ENCODE results near the gene MICU1.

MICU1 gene

DNA sequence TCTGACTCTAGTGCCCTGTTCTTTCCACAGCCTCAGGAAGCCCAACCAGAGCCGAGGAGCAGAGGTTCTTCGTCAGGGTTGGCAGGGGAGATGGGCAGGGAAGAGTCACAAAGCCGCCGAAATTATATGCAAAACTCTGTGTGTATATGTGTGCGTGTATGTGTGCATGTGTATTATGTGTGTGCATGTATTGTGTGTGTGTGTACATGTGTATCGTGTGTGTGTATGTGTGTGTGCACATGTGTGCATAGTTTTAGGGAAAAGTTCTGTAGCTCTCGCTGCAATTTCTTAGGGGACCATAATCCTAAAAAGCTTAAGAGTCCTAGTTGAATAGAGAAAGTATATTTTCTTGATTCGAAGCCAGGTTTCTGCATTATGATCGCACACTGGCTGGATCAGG lies 288.2 kb downstream of the MICU1 start:
- H3K4me1 ChIP-seq = peaks cover 8% of the 10 kb centered on the region
- in situ Hi-C loops (cut with MboI; ENCODE audit: low sequenced_read_pairs) = loop anchor here (10.0 to 25.0 kb wide), 2 partner anchors 425 to 1023 kb away; partner anchors contain the start of gene SLC29A3
- peaks cover 51% of the 10 kb centered on the region for H3K36me3 ChIP-seq (replicated peaks)

GRCh38 chr10:72337039-72337629 lies 288.7 kb downstream of the MICU1 start:
- Histone ChIP-seq H3K4me1 (peaks cover 8% of the 10 kb centered on the region), H3K36me3 (replicated peaks) (peaks cover 51% of the 10 kb centered on the region), H3K27me3 (ENCODE audit: low read depth) (no peaks in the 10 kb centered on the region), H3K9me3 (no peaks in the 10 kb centered on the region), H3K4me3 (no peak overlapping the region)
- peak; percentile 44 to 87 for DNase-seq (ENCODE audit: low spot score in 2 of 2)
- in situ Hi-C loops (cut with MboI; ENCODE audit: low sequenced_read_pairs) = loop anchor here (10.0 to 25.0 kb wide), 2 partner anchors 425 to 1022 kb away; partner anchors contain the start of gene SLC29A3

More for the DNA sequence above, 288.2 kb downstream of the MICU1 start:
- no peaks in the 10 kb centered on the region for H3K27me3 ChIP-seq (ENCODE audit: low read depth)
- no peak overlapping the region for H3K4me3 ChIP-seq
- DNase-seq (ENCODE audit: low spot score in 2 of 2) = no peak
- H3K9me3 ChIP-seq = no peaks in the 10 kb centered on the region

DNA sequence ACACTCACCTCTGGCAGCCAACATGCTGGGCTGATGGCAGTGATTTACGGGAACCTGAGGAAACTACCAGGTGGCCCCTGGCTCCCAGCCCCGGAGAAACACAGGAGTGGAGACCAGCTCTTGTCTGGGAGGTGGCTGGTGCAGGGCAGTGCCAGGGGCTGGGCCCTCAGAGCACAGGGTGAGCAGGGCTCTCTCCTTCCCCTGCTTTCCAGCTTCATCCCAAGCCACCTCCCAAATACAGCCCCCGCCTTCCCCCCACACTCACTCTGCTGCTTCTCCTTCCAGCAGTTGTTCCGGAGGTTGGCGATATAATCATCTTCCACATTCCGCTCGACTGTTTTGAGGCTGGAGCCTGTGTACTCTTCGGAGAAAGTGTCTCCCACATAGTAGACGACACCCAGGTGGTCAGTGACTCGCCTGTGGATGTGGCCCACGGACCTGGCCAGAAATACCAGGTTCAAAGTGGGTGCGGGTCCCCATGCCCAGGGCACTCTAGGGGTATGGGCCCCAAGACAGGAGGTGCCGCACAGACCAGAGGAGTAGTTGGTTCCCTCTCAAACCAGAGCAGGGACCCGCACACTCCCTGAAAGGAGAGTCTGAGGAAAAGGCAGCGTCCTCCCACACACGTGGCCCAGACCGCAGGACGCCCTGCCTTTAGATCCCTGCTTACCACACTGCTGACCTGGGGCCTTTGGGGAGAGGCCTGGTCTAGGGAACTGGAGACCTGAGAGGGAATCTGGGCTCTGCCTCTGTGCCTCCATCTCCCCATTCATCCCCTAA lies 289.4 kb downstream of the MICU1 start:
- in situ Hi-C loops (cut with MboI; ENCODE audit: low sequenced_read_pairs) = loop anchor here (10.0 to 25.0 kb wide), 2 partner anchors 424 to 1022 kb away; partner anchors contain the start of gene SLC29A3
- peaks cover 8% of the 10 kb centered on the region for H3K4me1 ChIP-seq

GRCh38 chr10:72335394-72336258 lies 290.3 kb downstream of the MICU1 start:
- Histone ChIP-seq H3K4me3 (no peak overlapping the region), H3K27me3 (ENCODE audit: low read depth) (no peaks in the 10 kb centered on the region), H3K4me1 (peaks cover 8% of the 10 kb centered on the region), H3K36me3 (replicated peaks) (peaks cover 45% of the 10 kb centered on the region), H3K9me3 (no peaks in the 10 kb centered on the region)
- in situ Hi-C loops (cut with MboI; ENCODE audit: low sequenced_read_pairs) = loop anchor here (10.0 to 25.0 kb wide), 2 partner anchors 423 to 1021 kb away; partner anchors contain the start of gene SLC29A3
- DNase-seq (ENCODE audit: low spot score in 2 of 2) = no peak

More for the DNA sequence above, 289.4 kb downstream of the MICU1 start:
- Histone ChIP-seq H3K27me3 (ENCODE audit: low read depth) (no peaks in the 10 kb centered on the region), H3K4me3 (no peak overlapping the region), H3K9me3 (no peaks in the 10 kb centered on the region), H3K36me3 (replicated peaks) (peaks cover 48% of the 10 kb centered on the region)
- no peak for DNase-seq (ENCODE audit: low spot score in 2 of 2)

GRCh38 chr10:72334825-72335393 lies 291.0 kb downstream of the MICU1 start:
- DNase-seq (ENCODE audit: low spot score in 2 of 2) = no peak
- peaks cover 41% of the 10 kb centered on the region for H3K36me3 ChIP-seq (replicated peaks)

GRCh38 chr10:72334196-72334824 lies 291.6 kb downstream of the MICU1 start:
- no peaks in the 10 kb centered on the region for H3K27me3 ChIP-seq (ENCODE audit: low read depth)
- H3K36me3 ChIP-seq (replicated peaks) = peaks cover 40% of the 10 kb centered on the region
- H3K4me1 ChIP-seq = peaks cover 8% of the 10 kb centered on the region
- H3K9me3 ChIP-seq = no peaks in the 10 kb centered on the region
- DNase-seq (ENCODE audit: low spot score in 2 of 2) = peak; percentile 50 to 66
- no peak overlapping the region for H3K4me3 ChIP-seq
- in situ Hi-C loops (cut with MboI; ENCODE audit: low sequenced_read_pairs) = loop anchor here (10.0 to 25.0 kb wide), 2 partner anchors 422 to 1020 kb away; partner anchors contain the start of gene SLC29A3

More at GRCh38 chr10:72334825-72335393, 291.0 kb downstream of the MICU1 start:
- in situ Hi-C loops (cut with MboI; ENCODE audit: low sequenced_read_pairs) = loop anchor here (10.0 to 25.0 kb wide), 2 partner anchors 423 to 1020 kb away; partner anchors contain the start of gene SLC29A3
- Histone ChIP-seq H3K27me3 (ENCODE audit: low read depth) (no peaks in the 10 kb centered on the region), H3K4me3 (no peak overlapping the region), H3K4me1 (peaks cover 8% of the 10 kb centered on the region), H3K9me3 (no peaks in the 10 kb centered on the region)

- no peak overlapping the region for H3K4me3 ChIP-seq
- no peak for DNase-seq (ENCODE audit: low spot score in 2 of 2)
- no peaks in the 10 kb centered on the region for H3K27me3 ChIP-seq (ENCODE audit: low read depth)
- H3K4me1 ChIP-seq = peaks cover 8% of the 10 kb centered on the region
- peaks cover 40% of the 10 kb centered on the region for H3K36me3 ChIP-seq (replicated peaks)
- H3K9me3 ChIP-seq = no peaks in the 10 kb centered on the region
- in situ Hi-C loops (cut with MboI; ENCODE audit: low sequenced_read_pairs) = loop anchor here (10.0 to 25.0 kb wide), 2 partner anchors 421 to 1019 kb away; partner anchors contain the start of gene SLC29A3
These were observed 292.5 kb downstream of the MICU1 start for GRCh38 chr10:72333112-72334015.

- Histone ChIP-seq H3K9me3 (no peaks in the 10 kb centered on the region), H3K4me3 (no peak overlapping the region), H3K4me1 (peaks cover 8% of the 10 kb centered on the region), H3K36me3 (replicated peaks) (peaks cover 34% of the 10 kb centered on the region), H3K27me3 (ENCODE audit: low read depth) (no peaks in the 10 kb centered on the region)
- no peak for DNase-seq (ENCODE audit: low spot score in 2 of 2)
- in situ Hi-C loops (cut with MboI; ENCODE audit: low sequenced_read_pairs) = loop anchor here (10.0 to 25.0 kb wide), 2 partner anchors 420 to 1018 kb away; partner anchors contain the start of gene SLC29A3
These were observed 293.3 kb downstream of the MICU1 start for GRCh38 chr10:72332423-72333111.

- DNase-seq (ENCODE audit: low spot score in 2 of 2) = peak in 1 of 2 experiments; percentile 72
- H3K27me3 ChIP-seq (ENCODE audit: low read depth) = no peaks in the 10 kb centered on the region
- no peak overlapping the region for H3K4me3 ChIP-seq
- H3K4me1 ChIP-seq = peaks cover 5% of the 10 kb centered on the region
- in situ Hi-C loops (cut with MboI; ENCODE audit: low sequenced_read_pairs) = loop anchor here (10.0 to 25.0 kb wide), 2 partner anchors 419 to 1017 kb away; partner anchors contain the start of gene SLC29A3
- no peaks in the 10 kb centered on the region for H3K9me3 ChIP-seq
- peaks cover 27% of the 10 kb centered on the region for H3K36me3 ChIP-seq (replicated peaks)
These were observed 294.1 kb downstream of the MICU1 start for GRCh38 chr10:72331575-72332422.

DNA sequence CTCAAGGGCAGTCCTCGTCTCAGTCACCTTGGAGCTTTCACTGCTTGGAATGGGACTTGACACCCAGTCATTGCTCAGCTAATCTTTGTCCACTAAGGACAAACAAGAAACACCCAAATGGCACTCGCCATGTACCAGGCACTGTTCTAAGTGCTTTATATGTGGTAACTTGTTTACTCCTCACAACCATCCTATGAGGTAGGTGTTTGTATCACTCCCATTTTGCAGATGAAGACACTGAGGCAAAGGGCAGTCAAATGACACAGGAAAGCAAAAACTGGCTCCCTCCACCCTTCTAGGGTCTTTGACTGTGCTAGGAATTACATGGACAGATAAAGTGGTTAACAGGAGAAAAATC lies 295.8 kb downstream of the MICU1 start:
- H3K27me3 ChIP-seq (ENCODE audit: low read depth) = no peaks in the 10 kb centered on the region
- no peaks in the 10 kb centered on the region for H3K9me3 ChIP-seq
- in situ Hi-C loops (cut with MboI; ENCODE audit: low sequenced_read_pairs) = loop anchor here (10.0 to 25.0 kb wide), 2 partner anchors 418 to 1015 kb away; partner anchors contain the start of gene SLC29A3
- no peak overlapping the region for H3K4me3 ChIP-seq
- no peak for DNase-seq (ENCODE audit: low spot score in 2 of 2)
- peaks cover 5% of the 10 kb centered on the region for H3K4me1 ChIP-seq
- peaks cover 10% of the 10 kb centered on the region for H3K36me3 ChIP-seq (replicated peaks)

Data from HAP-1 (cell line).